ENCODE measurements around the gene PWWP2B. TPM values are rescaled to one million over a fixed set of nuclear protein-coding genes. Genes with fewer than 3 reads are reported as not detected.

PWWP2B gene
- total and polyA plus RNA-seq, 2 of the 8 experiments (the other 6 are each of a cell fraction or from before 2014, with no cell fraction given), result 5.3 to 10.8 TPM

GRCh38 chr10:132347931-132348267 lies 49.1 kb upstream of the PWWP2B start (continued):
- TF ChIP-seq RAD21 (IDR thresholded peaks at IDR 0.05 in 1 of 2, conservative IDR thresholded peaks at IDR 0.05 in 1 of 2; ENCODE audit: low read depth in 2 of 2, low read length in 2 of 2), result no peak

Measured in H1 (cell line).